Fibroblast of the aortic adventitia (primary cell): ENCODE data around the gene POLR2I. TPM values are rescaled to one million over a fixed set of nuclear protein-coding genes. Genes with fewer than 3 reads are reported as not detected.

Experiments
- DNase-seq: peaks from one replicate; pipeline ENCODE4 v3.0.0-alpha.2; 2010; ENCODE audit warnings: low read depth
- H3K4me3 ChIP-seq: 2 replicates; pipeline ENCODE4 v1.5.1; 2011; ENCODE audit warnings: low read depth, mild to moderate bottlenecking, control low read depth, low read length, moderate library complexity
- total RNA-seq: library from RNA; depleted of rRNA; stranded (reverse); fragments of >200 nt; gene quantifications from 2 replicates; pipeline ENCODE4 v1.2.3, GENCODE V29; 2012; ENCODE audit warnings: low replicate concordance
- TF ChIP-seq, protein P1 (sequence below): IDR thresholded peaks from 2 replicates; pipeline ENCODE4 v1.5.1; 2011; ENCODE audit warnings: mild to moderate bottlenecking, low read length, control low read depth, inconsistent platforms; ENCODE audit not compliant: insufficient read depth

POLR2I gene
- total RNA-seq, 1 donor = 33.2 TPM

- peak within 1 kb of the TSS; percentile 82 for H3K4me3 ChIP-seq
- DNase-seq = peak; percentile 29
- TF ChIP-seq, protein P1, sequence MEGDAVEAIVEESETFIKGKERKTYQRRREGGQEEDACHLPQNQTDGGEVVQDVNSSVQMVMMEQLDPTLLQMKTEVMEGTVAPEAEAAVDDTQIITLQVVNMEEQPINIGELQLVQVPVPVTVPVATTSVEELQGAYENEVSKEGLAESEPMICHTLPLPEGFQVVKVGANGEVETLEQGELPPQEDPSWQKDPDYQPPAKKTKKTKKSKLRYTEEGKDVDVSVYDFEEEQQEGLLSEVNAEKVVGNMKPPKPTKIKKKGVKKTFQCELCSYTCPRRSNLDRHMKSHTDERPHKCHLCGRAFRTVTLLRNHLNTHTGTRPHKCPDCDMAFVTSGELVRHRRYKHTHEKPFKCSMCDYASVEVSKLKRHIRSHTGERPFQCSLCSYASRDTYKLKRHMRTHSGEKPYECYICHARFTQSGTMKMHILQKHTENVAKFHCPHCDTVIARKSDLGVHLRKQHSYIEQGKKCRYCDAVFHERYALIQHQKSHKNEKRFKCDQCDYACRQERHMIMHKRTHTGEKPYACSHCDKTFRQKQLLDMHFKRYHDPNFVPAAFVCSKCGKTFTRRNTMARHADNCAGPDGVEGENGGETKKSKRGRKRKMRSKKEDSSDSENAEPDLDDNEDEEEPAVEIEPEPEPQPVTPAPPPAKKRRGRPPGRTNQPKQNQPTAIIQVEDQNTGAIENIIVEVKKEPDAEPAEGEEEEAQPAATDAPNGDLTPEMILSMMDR = no peak
Measured at GRCh38 chr19:36115453-36116343, 1.0 kb upstream of the POLR2I start, which contains the start of gene TBCB. Gene TBCB, plus strand, starts transcription at chr19:36115468. Its CDS starts 93 bp downstream, at chr19:36115561.

GRCh38 chr19:36113894-36114720 lies 568 bp downstream of the POLR2I start:
- TF ChIP-seq, protein P1 = no peak
- peak; percentile 31 for DNase-seq
- peak overlapping the region; percentile 78 for H3K4me3 ChIP-seq

- TF ChIP-seq, protein P1 = no peak
- no peak for DNase-seq
- peak overlapping the region; percentile 78 for H3K4me3 ChIP-seq
Measured at GRCh38 chr19:36113425-36113824, 1.2 kb downstream of the POLR2I start.

DNA sequence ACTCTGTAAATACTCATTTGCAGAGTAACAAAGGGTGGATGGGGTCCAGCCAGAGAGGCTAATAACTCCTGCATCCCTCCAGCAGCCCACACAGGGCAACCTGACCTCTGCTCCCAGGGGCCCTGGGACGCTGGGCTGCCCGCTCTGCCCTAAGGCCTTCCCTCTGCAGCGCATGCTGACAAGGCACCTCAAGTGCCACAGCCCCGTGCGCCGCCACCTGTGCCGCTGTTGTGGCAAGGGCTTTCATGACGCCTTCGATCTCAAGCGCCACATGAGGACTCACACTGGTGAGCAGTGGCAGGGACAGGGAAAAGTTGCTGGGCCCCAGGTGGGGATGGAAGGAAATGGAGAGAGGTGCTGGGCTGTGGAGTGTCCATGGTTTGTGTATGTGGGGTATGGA lies 2.0 kb downstream of the POLR2I start:
- no peak for DNase-seq
- no peak overlapping the region for H3K4me3 ChIP-seq
- TF ChIP-seq, protein P1 = no peak

- no peak overlapping the region for H3K4me3 ChIP-seq
- TF ChIP-seq, protein P1 = no peak
- no peak for DNase-seq
Measured at GRCh38 chr19:36111200-36111539, 3.5 kb downstream of the POLR2I start.

- TF ChIP-seq, protein P1 = no peak
- no peak within 1 kb of the TSS for H3K4me3 ChIP-seq
- no peak for DNase-seq
Measured at GRCh38 chr19:36110487-36111199, 4.0 kb downstream of the POLR2I start, which contains the start of gene OVOL3. Gene OVOL3, plus strand, starts transcription at chr19:36111143. Its CDS starts 60 bp downstream, at chr19:36111203.
